PC-3 (cell line): Measurements from ENCODE around the gene FERMT3. TPM values are rescaled to one million over a fixed set of nuclear protein-coding genes. Genes with fewer than 3 reads are reported as not detected.

ENCODE experiments used
- ATAC-seq: fragments of 200-7000 bp; cut with Tn5 transposase; 2 replicates; pipeline ENCODE4 v1.9.1; 2020; ENCODE audit warnings: mild to moderate bottlenecking, moderate library complexity
- BruUV-seq: library from RNA; stranded (reverse); fragments of 400-500 nt; replicated peaks from 2 replicates; lab custom pipeline; 2021; lab: Mats Ljungman, UMichigan
- CTCF ChIA-PET: fragments of 300-600 bp; sonication (Branson Sonifier 250); formaldehyde crosslinking; loops from one replicate; lab custom pipeline; 2022; ENCODE audit warnings: antibody characterized with exemption; lab: Charles Lee
- POLR2A ChIA-PET: fragments of 300-600 bp; sonication (Branson Sonifier 250); formaldehyde crosslinking; loops from one replicate; lab custom pipeline; 2022; ENCODE audit warnings: antibody characterized with exemption; ENCODE audit not compliant: unreplicated experiment; lab: Charles Lee
- DNase-seq: peaks from one replicate; pipeline ENCODE4 v3.0.0-alpha.2; 2015
- H2AFZ ChIP-seq: fragments of 300-600 bp; sonication (generic); 2 replicates; pipeline ENCODE4 v1.6.0; 2016; ENCODE audit warnings: antibody characterized with exemption, low read length
- H3F3A ChIP-seq: fragments of 300-600 bp; sonication (generic); one replicate; pipeline ENCODE4 v1.6.0; 2017; ENCODE audit warnings: antibody characterized with exemption, low read length, control low read depth, mild to moderate bottlenecking; ENCODE audit not compliant: unreplicated experiment
- H3K27ac ChIP-seq: fragments of 300-600 bp; sonication (generic); 2 replicates; pipeline ENCODE4 v1.5.1; 2016; ENCODE audit warnings: mild to moderate bottlenecking, low read length
- H3K27me3 ChIP-seq: fragments of 300-600 bp; sonication (generic); 2 replicates; pipeline ENCODE4 v1.6.1; 2016; ENCODE audit warnings: low read length, mixed read lengths
- H3K36me3 ChIP-seq: fragments of 300-600 bp; sonication (generic); 2 replicates; pipeline ENCODE4 v1.6.1; 2016; ENCODE audit warnings: low read depth, mixed run types, low read length, mixed read lengths
- H3K4me1 ChIP-seq: fragments of 300-600 bp; sonication (generic); 2 replicates; pipeline ENCODE4 v1.5.1; 2016; ENCODE audit warnings: low read length; ENCODE audit not compliant: insufficient read depth
- H3K4me2 ChIP-seq: fragments of 300-600 bp; sonication (generic); 2 replicates; pipeline ENCODE4 v1.6.0; 2016; ENCODE audit warnings: low read length
- H3K4me3 ChIP-seq: fragments of 300-600 bp; sonication (generic); 2 replicates; pipeline ENCODE4 v1.5.1; 2016; ENCODE audit warnings: mild to moderate bottlenecking, low read length, mixed read lengths
- H3K79me2 ChIP-seq: fragments of 300-600 bp; sonication (generic); 2 replicates; pipeline ENCODE4 v1.6.1; 2017; ENCODE audit warnings: low read length, mixed read lengths
- H3K9ac ChIP-seq: fragments of 300-600 bp; sonication (generic); 2 replicates; pipeline ENCODE4 v1.6.0; 2016; ENCODE audit warnings: mild to moderate bottlenecking, low read length
- H3K9me2 ChIP-seq: fragments of 300-600 bp; sonication (generic); replicated peaks from 2 replicates; pipeline ENCODE4 v1.6.1; 2016; ENCODE audit warnings: mixed run types, low read length, mixed read lengths
- H3K9me3 ChIP-seq: fragments of 300-600 bp; sonication (generic); 2 replicates; pipeline ENCODE4 v1.6.1; 2016; ENCODE audit warnings: low read length, mixed read lengths
- H4K20me1 ChIP-seq: fragments of 300-600 bp; sonication (generic); 2 replicates; pipeline ENCODE4 v1.6.1; 2016; ENCODE audit warnings: low read length, mixed read lengths
- EZH2 ChIP-seq: fragments of 300-600 bp; sonication (generic); IDR thresholded peaks from one replicate; pipeline ENCODE4 v1.6.1; 2017; ENCODE audit warnings: antibody characterized with exemption, mild to moderate bottlenecking, low read length; ENCODE audit not compliant: unreplicated experiment
- EZH2phosphoT487 ChIP-seq: fragments of 300-600 bp; sonication (generic); IDR thresholded peaks from 2 replicates; pipeline ENCODE4 v1.6.1; 2018; ENCODE audit warnings: mild to moderate bottlenecking, antibody characterized with exemption, low read length, borderline replicate concordance
- intact Hi-C: fragments of 100-400 bp; cut with micrococcal nuclease; formaldehyde crosslinking; loops from 2 replicates; pipeline ENCODE4 v1.9.0; 2023
- total RNA-seq: library from RNA; depleted of rRNA; stranded (reverse); fragments of >200 nt; gene quantifications from 2 replicates; pipeline ENCODE4 v1.2.3, GENCODE V29; 2014
- TF ChIP-seq, protein P1 (sequence below): fragments of 300-600 bp; sonication (generic); conservative IDR thresholded peaks from 2 replicates; pipeline ENCODE4 v1.5.1; 2017; ENCODE audit warnings: antibody characterized with exemption, low read depth, mild to moderate bottlenecking, low read length

Gene FERMT3
- total RNA-seq, 1 experiment from 2014 or later: 2.4 TPM

DNA sequence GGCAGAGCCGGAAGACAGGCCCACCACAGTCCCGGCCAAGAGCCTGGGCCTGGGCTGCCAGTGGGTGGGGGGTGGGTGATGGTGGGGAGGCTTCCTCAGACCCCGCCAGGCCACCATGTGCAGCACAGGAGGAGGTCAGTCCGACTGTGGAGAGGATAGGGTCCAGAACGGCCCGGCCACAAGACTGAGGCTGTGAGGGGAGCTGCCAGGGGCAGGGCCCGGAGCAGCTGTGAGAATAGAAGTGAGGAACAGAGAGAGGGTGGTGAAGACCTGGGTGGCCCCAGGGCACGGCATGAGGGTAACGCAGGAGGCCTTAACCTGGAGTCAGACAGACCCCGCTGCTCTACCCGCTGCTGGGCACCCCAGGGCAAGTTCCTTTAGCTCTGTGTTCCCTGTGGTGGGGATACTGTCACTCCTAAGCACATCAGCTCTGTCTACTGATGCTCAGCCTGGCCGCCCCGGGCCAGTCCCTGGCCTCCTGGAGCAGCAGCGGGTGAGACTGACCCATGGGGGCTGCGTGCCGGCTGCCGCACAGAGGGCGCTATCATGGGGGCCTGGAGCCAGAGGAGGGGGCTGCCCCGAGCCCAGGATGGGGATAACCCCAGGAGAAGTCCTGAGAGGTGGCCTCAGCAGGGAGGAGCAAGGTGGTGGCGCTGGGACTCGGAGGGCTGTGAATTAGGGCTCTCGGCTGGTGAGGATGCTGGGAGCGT, 1.7 kb downstream of the FERMT3 start:
- no peak for ATAC-seq
- H3K9me2 ChIP-seq: no peaks in the 10 kb centered on the region
- TF ChIP-seq, protein P1, sequence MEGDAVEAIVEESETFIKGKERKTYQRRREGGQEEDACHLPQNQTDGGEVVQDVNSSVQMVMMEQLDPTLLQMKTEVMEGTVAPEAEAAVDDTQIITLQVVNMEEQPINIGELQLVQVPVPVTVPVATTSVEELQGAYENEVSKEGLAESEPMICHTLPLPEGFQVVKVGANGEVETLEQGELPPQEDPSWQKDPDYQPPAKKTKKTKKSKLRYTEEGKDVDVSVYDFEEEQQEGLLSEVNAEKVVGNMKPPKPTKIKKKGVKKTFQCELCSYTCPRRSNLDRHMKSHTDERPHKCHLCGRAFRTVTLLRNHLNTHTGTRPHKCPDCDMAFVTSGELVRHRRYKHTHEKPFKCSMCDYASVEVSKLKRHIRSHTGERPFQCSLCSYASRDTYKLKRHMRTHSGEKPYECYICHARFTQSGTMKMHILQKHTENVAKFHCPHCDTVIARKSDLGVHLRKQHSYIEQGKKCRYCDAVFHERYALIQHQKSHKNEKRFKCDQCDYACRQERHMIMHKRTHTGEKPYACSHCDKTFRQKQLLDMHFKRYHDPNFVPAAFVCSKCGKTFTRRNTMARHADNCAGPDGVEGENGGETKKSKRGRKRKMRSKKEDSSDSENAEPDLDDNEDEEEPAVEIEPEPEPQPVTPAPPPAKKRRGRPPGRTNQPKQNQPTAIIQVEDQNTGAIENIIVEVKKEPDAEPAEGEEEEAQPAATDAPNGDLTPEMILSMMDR: no peak
- TF ChIP-seq EZH2 (no peak), EZH2phosphoT487 (no peak)
- DNase-seq: no peak
- POLR2A ChIA-PET: no interaction called here
- H3K9ac ChIP-seq: no peak overlapping the region
- H3K4me1 ChIP-seq: 0 out of 2 replicates have a peak, but pooled peaks cover 3% of the 10 kb centered on the region
- H3F3A ChIP-seq: no peaks in the 10 kb centered on the region
- CTCF ChIA-PET: no interaction called here
- no peak overlapping the region for H3K27ac ChIP-seq
- no TSS peak for BruUV-seq
- peaks cover 34% of the 10 kb centered on the region for H3K36me3 ChIP-seq
- H3K4me2 ChIP-seq: no peak overlapping the region
- no peak overlapping the region for H3K4me3 ChIP-seq
- no peaks in the 10 kb centered on the region for H3K9me3 ChIP-seq
- H3K27me3 ChIP-seq: no peaks in the 10 kb centered on the region
- no peak overlapping the region for H2AFZ ChIP-seq
- H3K79me2 ChIP-seq: no peaks in the 10 kb centered on the region
- peaks cover 7% of the 10 kb centered on the region; the same call in 1 of the 2 replicates for H4K20me1 ChIP-seq
- intact Hi-C loops: no loop called here

DNA sequence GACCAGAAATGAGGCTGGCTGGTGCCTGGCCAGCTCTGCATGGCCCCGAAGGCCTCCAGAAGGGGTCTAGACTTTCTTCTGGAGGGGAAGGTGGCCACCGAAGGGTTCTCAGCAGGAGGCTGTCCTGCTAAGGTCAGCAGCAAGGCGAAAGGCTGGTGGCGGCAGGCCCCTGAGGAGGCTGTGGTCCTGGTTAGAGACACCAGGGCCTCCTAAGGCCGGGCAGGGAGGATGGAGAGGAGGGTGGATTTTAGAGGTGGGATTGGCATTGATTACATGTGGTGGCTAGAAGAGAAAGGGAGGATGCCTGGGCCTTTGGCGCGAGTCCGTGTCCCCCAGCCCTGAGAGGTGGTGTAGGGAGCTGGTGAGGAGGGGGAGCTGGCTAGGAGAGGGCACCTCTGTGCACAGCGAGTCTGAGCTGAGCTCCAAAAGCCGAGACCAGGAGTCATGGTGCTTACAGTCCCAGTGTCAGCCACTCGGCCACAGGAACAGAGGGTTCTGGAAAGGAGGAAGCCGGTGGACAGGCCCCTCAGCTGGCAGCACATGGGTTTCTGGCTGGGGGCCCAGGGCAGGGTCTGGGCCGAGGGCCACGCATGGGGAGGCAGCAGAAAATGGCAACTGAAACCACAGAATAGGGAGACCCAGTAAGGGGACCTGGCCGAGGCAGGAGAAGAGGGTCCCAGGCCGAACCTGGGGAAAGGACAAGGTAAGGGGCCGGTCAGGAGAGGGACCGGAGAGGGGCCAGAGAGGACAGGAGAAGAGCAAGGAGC, 2.5 kb downstream of the FERMT3 start:
- H3K9ac ChIP-seq: no peak overlapping the region
- no peaks in the 10 kb centered on the region for H3K9me3 ChIP-seq
- peaks cover 28% of the 10 kb centered on the region for H3K36me3 ChIP-seq
- no peak overlapping the region for H3K4me2 ChIP-seq
- no peaks in the 10 kb centered on the region for H3K79me2 ChIP-seq
- no peak overlapping the region for H3K4me3 ChIP-seq
- ChIA-PET CTCF (no interaction called here), POLR2A (no interaction called here)
- H2AFZ ChIP-seq: no peak overlapping the region
- TF ChIP-seq, protein P1: no peak
- no peak for TF ChIP-seq EZH2
- TF ChIP-seq EZH2phosphoT487: no peak
- no TSS peak for BruUV-seq
- H3F3A ChIP-seq: no peaks in the 10 kb centered on the region
- H3K27me3 ChIP-seq: no peaks in the 10 kb centered on the region
- 0 out of 2 replicates have a peak, but pooled peaks cover 3% of the 10 kb centered on the region for H3K4me1 ChIP-seq
- no peak for DNase-seq
- no peak overlapping the region for H3K27ac ChIP-seq
- peaks cover 4% of the 10 kb centered on the region; the same call in 1 of the 2 replicates for H4K20me1 ChIP-seq
- ATAC-seq: no peak
- intact Hi-C loops: no loop called here
- H3K9me2 ChIP-seq: no peaks in the 10 kb centered on the region

DNA sequence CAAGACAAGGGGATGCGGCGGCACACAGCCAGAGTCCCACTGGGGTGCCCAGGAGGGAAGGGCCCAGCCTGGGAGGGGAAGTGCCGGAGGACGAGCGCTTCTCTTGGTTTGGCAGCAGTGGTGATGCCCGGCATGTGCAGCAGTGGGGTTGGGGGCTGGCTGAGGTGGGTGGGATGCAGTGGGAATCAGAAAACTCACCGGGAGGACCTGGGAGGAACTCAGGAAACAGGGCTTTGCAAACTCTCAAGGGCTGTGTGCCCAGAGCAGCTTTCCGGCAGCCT, 3.0 kb downstream of the FERMT3 start:
- Histone ChIP-seq H2AFZ (no peak overlapping the region), H3K79me2 (no peaks in the 10 kb centered on the region), H3K27ac (no peak overlapping the region), H3K36me3 (peaks cover 23% of the 10 kb centered on the region), H3K4me1 (no peaks in the 10 kb centered on the region), H3K9ac (no peak overlapping the region), H3K9me2 (no peaks in the 10 kb centered on the region), H3K4me3 (no peak overlapping the region), H3K4me2 (no peak overlapping the region), H4K20me1 (no peaks in the 10 kb centered on the region), H3K9me3 (no peaks in the 10 kb centered on the region), H3K27me3 (no peaks in the 10 kb centered on the region), H3F3A (peaks cover 1% of the 10 kb centered on the region)
- ATAC-seq (no peak), DNase-seq (no peak)
- intact Hi-C loops: no loop called here
- no peak for TF ChIP-seq EZH2phosphoT487
- TF ChIP-seq, protein P1: no peak
- TF ChIP-seq EZH2: no peak
- POLR2A ChIA-PET: no interaction called here
- no TSS peak for BruUV-seq
- CTCF ChIA-PET: no interaction called here
